ENCODE measurements around the gene LRRFIP1.
"Not testable (repeated sequence)": the region's sequence is repeated elsewhere in the genome, so short reads cannot be mapped to it uniquely, and the experiment has no call there.

The LRRFIP1 gene

GRCh38 chr2:237747189-237747588, 119.8 kb downstream of the LRRFIP1 start:
- no peak for DNase-seq (ENCODE audit: low read depth)
- no peak overlapping the region for H3K4me3 ChIP-seq (ENCODE audit: low read length)
- no peak for TF ChIP-seq CTCF (IDR thresholded peaks at IDR 0.05; ENCODE audit: insufficient read depth, low read depth, low read length, missing control alignments)

- TF ChIP-seq CTCF (IDR thresholded peaks at IDR 0.05; ENCODE audit: insufficient read depth, low read depth, low read length, missing control alignments): no peak
- no peak overlapping the region for H3K4me3 ChIP-seq (ENCODE audit: low read length)
Observed at GRCh38 chr2:237749002-237749401, 121.6 kb downstream of the LRRFIP1 start.

GRCh38 chr2:237749961-237750360, 122.6 kb downstream of the LRRFIP1 start:
- no peak for DNase-seq (ENCODE audit: low read depth)
- no peak for TF ChIP-seq CTCF (IDR thresholded peaks at IDR 0.05; ENCODE audit: insufficient read depth, low read depth, low read length, missing control alignments)

More at GRCh38 chr2:237749002-237749401, 121.6 kb downstream of the LRRFIP1 start:
- no peak for DNase-seq (ENCODE audit: low read depth)

GRCh38 chr2:237750441-237750840, 123.1 kb downstream of the LRRFIP1 start:
- not testable (repeated sequence) for H3K4me3 ChIP-seq (ENCODE audit: low read length); DNase-seq (ENCODE audit: low read depth)

More at GRCh38 chr2:237749961-237750360, 122.6 kb downstream of the LRRFIP1 start:
- H3K4me3 ChIP-seq (ENCODE audit: low read length): no peak overlapping the region

- no peak for DNase-seq (ENCODE audit: low read depth)
- H3K4me3 ChIP-seq (ENCODE audit: low read length): no peak overlapping the region
- no peak for TF ChIP-seq CTCF (IDR thresholded peaks at IDR 0.05; ENCODE audit: insufficient read depth, low read depth, low read length, missing control alignments)
Observed at GRCh38 chr2:237752761-237753165, 125.4 kb downstream of the LRRFIP1 start.

- no peak for DNase-seq (ENCODE audit: low read depth)
- TF ChIP-seq CTCF (IDR thresholded peaks at IDR 0.05; ENCODE audit: insufficient read depth, low read depth, low read length, missing control alignments): no peak
- no peak overlapping the region for H3K4me3 ChIP-seq (ENCODE audit: low read length)
Observed at GRCh38 chr2:237754182-237754581, 126.8 kb downstream of the LRRFIP1 start.

GRCh38 chr2:237754626-237755248, 127.3 kb downstream of the LRRFIP1 start:
- no peak for DNase-seq (ENCODE audit: low read depth)
- H3K4me3 ChIP-seq (ENCODE audit: low read length): no peak overlapping the region
- TF ChIP-seq CTCF (IDR thresholded peaks at IDR 0.05; ENCODE audit: insufficient read depth, low read depth, low read length, missing control alignments): no peak

All from epithelial cell of esophagus (primary cell).